Neural crest cell (in vitro differentiated cells): Measurements from ENCODE around the gene DNAH14. TPM values are rescaled to one million over a fixed set of nuclear protein-coding genes. Genes with fewer than 3 reads are reported as not detected.
"Not testable (repeated sequence)": the region's sequence is repeated elsewhere in the genome, so short reads cannot be mapped to it uniquely, and the experiment has no call there.

ENCODE experiments used
- DNase-seq: peaks from one replicate; pipeline ENCODE4 v3.0.0; 2021; ENCODE audit warnings: low read depth, mixed read lengths, low spot score
- H3K27ac Mint-ChIP-seq: one replicate; pipeline ENCODE4 v1.8.0; 2021; ENCODE audit warnings: mild to moderate bottlenecking, mixed read lengths; ENCODE audit not compliant: unreplicated experiment
- H3K27me3 Mint-ChIP-seq: 2 replicates; pipeline ENCODE4 v1.8.0; 2021; ENCODE audit warnings: low read depth, mild to moderate bottlenecking, mixed read lengths
- H3K36me3 Mint-ChIP-seq: 2 replicates; pipeline ENCODE4 v1.8.0; 2021; ENCODE audit warnings: low read depth, mild to moderate bottlenecking, mixed read lengths
- H3K4me1 Mint-ChIP-seq: 2 replicates; pipeline ENCODE4 v1.8.0; 2021; ENCODE audit warnings: mixed read lengths
- H3K4me3 Mint-ChIP-seq: one replicate; pipeline ENCODE4 v1.8.0; 2021; ENCODE audit warnings: mild to moderate bottlenecking, mixed read lengths
- H3K9me3 Mint-ChIP-seq: 2 replicates; pipeline ENCODE4 v1.8.0; 2021; ENCODE audit warnings: mixed read lengths
- CTCF ChIP-seq: fragments of 200-600 bp; sonication (generic); conservative IDR thresholded peaks from 2 replicates; pipeline ENCODE4 v1.5.0; 2021; ENCODE audit warnings: antibody characterized with exemption, mild to moderate bottlenecking
- total RNA-seq: library from RNA; stranded (reverse); gene quantifications from 2 replicates; pipeline ENCODE4 v1.2.1, GENCODE V29; 2021

The DNAH14 gene
- total RNA-seq, 1 donor from 2014 or later, result 31.0 TPM

GRCh38 chr1:224989615-224990014 is 60.1 kb downstream of the DNAH14 start:
- Mint-ChIP-seq H3K27me3 (no peaks in the 10 kb centered on the region), H3K9me3 (peaks cover 21% of the 10 kb centered on the region), H3K4me1 (no peaks in the 10 kb centered on the region), H3K27ac (no peak overlapping the region), H3K36me3 (peaks cover 29% of the 10 kb centered on the region), H3K4me3 (no peak overlapping the region)
- no peak for DNase-seq
- no peak for TF ChIP-seq CTCF

- H3K27ac Mint-ChIP-seq, H3K4me3 Mint-ChIP-seq, H3K4me1 Mint-ChIP-seq, DNase-seq, H3K27me3 Mint-ChIP-seq: not testable (repeated sequence)
- Mint-ChIP-seq H3K9me3 (peaks cover 12% of the 10 kb centered on the region), H3K36me3 (peaks cover 28% of the 10 kb centered on the region)
Observed at GRCh38 chr1:224991550-224991949, 62.1 kb downstream of the DNAH14 start.

GRCh38 chr1:224995602-224996001 is 66.1 kb downstream of the DNAH14 start:
- Mint-ChIP-seq H3K9me3 (peaks cover 6% of the 10 kb centered on the region), H3K27ac (no peak overlapping the region), H3K36me3 (peaks cover 43% of the 10 kb centered on the region), H3K4me1 (peaks cover 4% of the 10 kb centered on the region), H3K27me3 (no peaks in the 10 kb centered on the region), H3K4me3 (no peak overlapping the region)
- DNase-seq, result no peak
- no peak for TF ChIP-seq CTCF

GRCh38 chr1:224996266-224996665 is 66.8 kb downstream of the DNAH14 start:
- no peak for TF ChIP-seq CTCF
- no peak for DNase-seq
- Mint-ChIP-seq H3K36me3 (peaks cover 47% of the 10 kb centered on the region), H3K27ac (no peak overlapping the region), H3K4me3 (no peak overlapping the region), H3K4me1 (peaks cover 4% of the 10 kb centered on the region), H3K9me3 (peaks cover 9% of the 10 kb centered on the region), H3K27me3 (no peaks in the 10 kb centered on the region)

- no peak for DNase-seq
- TF ChIP-seq CTCF, result no peak
- no peaks in the 10 kb centered on the region for H3K27me3 Mint-ChIP-seq
- peaks cover 7% of the 10 kb centered on the region for H3K9me3 Mint-ChIP-seq
- H3K27ac Mint-ChIP-seq, result no peak overlapping the region
- H3K36me3 Mint-ChIP-seq, result peaks cover 39% of the 10 kb centered on the region
- no peak overlapping the region for H3K4me3 Mint-ChIP-seq
- peaks cover 4% of the 10 kb centered on the region for H3K4me1 Mint-ChIP-seq
Observed at GRCh38 chr1:224998185-224998584, 68.7 kb downstream of the DNAH14 start.

GRCh38 chr1:225004396-225004795 is 74.9 kb downstream of the DNAH14 start:
- no peaks in the 10 kb centered on the region for H3K27me3 Mint-ChIP-seq
- H3K27ac Mint-ChIP-seq, result no peak overlapping the region
- H3K4me1 Mint-ChIP-seq, result no peaks in the 10 kb centered on the region
- no peak overlapping the region for H3K4me3 Mint-ChIP-seq
- no peak for DNase-seq
- peak; percentile 39 for TF ChIP-seq CTCF
- peaks cover 45% of the 10 kb centered on the region for H3K36me3 Mint-ChIP-seq
- peaks cover 15% of the 10 kb centered on the region for H3K9me3 Mint-ChIP-seq

GRCh38 chr1:225006352-225006751 is 76.9 kb downstream of the DNAH14 start:
- not testable (repeated sequence) for H3K4me3 Mint-ChIP-seq, H3K27ac Mint-ChIP-seq, H3K4me1 Mint-ChIP-seq, H3K27me3 Mint-ChIP-seq, DNase-seq
- Mint-ChIP-seq H3K36me3 (peaks cover 46% of the 10 kb centered on the region), H3K9me3 (peaks cover 23% of the 10 kb centered on the region)

- H3K27ac Mint-ChIP-seq, DNase-seq, H3K4me1 Mint-ChIP-seq, H3K4me3 Mint-ChIP-seq, H3K27me3 Mint-ChIP-seq: not testable (repeated sequence)
- Mint-ChIP-seq H3K36me3 (peaks cover 57% of the 10 kb centered on the region), H3K9me3 (peaks cover 25% of the 10 kb centered on the region)
Observed at GRCh38 chr1:225008050-225008449, 78.6 kb downstream of the DNAH14 start.
